EL (cell line): ENCODE results near the gene NDST4.

Experiments used
- DNase-seq: peaks from one replicate; pipeline ENCODE4 v3.0.0-alpha.2; 2016

The NDST4 gene

GRCh38 chr4:114782415-114783214 is 330.8 kb downstream of the NDST4 start:
- DNase-seq: no peak

GRCh38 chr4:114780205-114780604 is 333.2 kb downstream of the NDST4 start:
- DNase-seq: peak; percentile 2
